H9 (cell line): Measurements from ENCODE around the gene SPRR2E. TPM values are rescaled to one million over a fixed set of nuclear protein-coding genes. Genes with fewer than 3 reads are reported as not detected.

Experiments used
- DNase-seq: peaks from one replicate; pipeline ENCODE4 v3.0.0-alpha.2; 2017
- H2AFZ ChIP-seq: one replicate; pipeline ENCODE4 v1.6.1; 2013; ENCODE audit warnings: mild to moderate bottlenecking, low read length, control low read depth, moderate library complexity
- H2AK5ac ChIP-seq: 2 replicates; pipeline ENCODE4 v1.6.1; 2013; ENCODE audit warnings: low read length, control low read depth, mixed read lengths; ENCODE audit not compliant: insufficient read length
- H2BK120ac ChIP-seq: one replicate; pipeline ENCODE4 v1.6.1; 2013; ENCODE audit warnings: low read depth, mild to moderate bottlenecking, low read length, control low read depth, inconsistent platforms; ENCODE audit not compliant: poor library complexity, severe bottlenecking
- H2BK12ac ChIP-seq: 2 replicates; pipeline ENCODE4 v1.6.1; 2013; ENCODE audit warnings: low read length, control low read depth, mixed read lengths, low read depth; ENCODE audit not compliant: insufficient read length
- H2BK15ac ChIP-seq: 2 replicates; pipeline ENCODE4 v1.6.1; 2013; ENCODE audit warnings: low read depth, low read length, control low read depth
- H2BK20ac ChIP-seq: one replicate; pipeline ENCODE4 v1.6.1; 2013; ENCODE audit warnings: low read depth, mild to moderate bottlenecking, low read length, control low read depth, inconsistent platforms; ENCODE audit not compliant: poor library complexity, severe bottlenecking
- H2BK5ac ChIP-seq: 2 replicates; pipeline ENCODE4 v1.6.1; 2013; ENCODE audit warnings: low read length, control low read depth, mixed read lengths; ENCODE audit not compliant: insufficient read length
- H3K14ac ChIP-seq: 2 replicates; pipeline ENCODE4 v1.6.1; 2013; ENCODE audit warnings: low read length, control low read depth; ENCODE audit not compliant: insufficient read depth
- H3K18ac ChIP-seq: 2 replicates; pipeline ENCODE4 v1.6.1; 2013; ENCODE audit warnings: low read depth, mild to moderate bottlenecking, mixed read lengths, low read length, control low read depth; ENCODE audit not compliant: insufficient read length
- H3K23ac ChIP-seq: 2 replicates; pipeline ENCODE4 v1.6.1; 2013; ENCODE audit warnings: low read length, control low read depth, mixed read lengths, low read depth; ENCODE audit not compliant: insufficient read length
- H3K23me2 ChIP-seq: 2 replicates; pipeline ENCODE4 v1.6.1; 2013; ENCODE audit warnings: low read depth, mild to moderate bottlenecking, mixed read lengths, low read length, control low read depth; ENCODE audit not compliant: insufficient read length, poor library complexity, severe bottlenecking
- H3K27ac ChIP-seq: 2 replicates; pipeline ENCODE4 v1.5.1; 2013; ENCODE audit warnings: low read length, control low read depth, mixed read lengths, low read depth; ENCODE audit not compliant: insufficient read length
- H3K27me3 ChIP-seq: 2 replicates; pipeline ENCODE4 v1.6.1; 2013; ENCODE audit warnings: low read length, control low read depth, inconsistent platforms; ENCODE audit not compliant: insufficient read depth
- H3K4ac ChIP-seq: 2 replicates; pipeline ENCODE4 v1.6.1; 2013; ENCODE audit warnings: low read depth, mild to moderate bottlenecking, control low read depth, inconsistent platforms, low read length, moderate library complexity
- H3K4me1 ChIP-seq: 2 replicates; pipeline ENCODE4 v1.6.1; 2013; ENCODE audit warnings: low read length, control low read depth, inconsistent platforms; ENCODE audit not compliant: insufficient read depth
- H3K4me2 ChIP-seq: 2 replicates; pipeline ENCODE4 v1.6.1; 2013; ENCODE audit warnings: low read length, control low read depth, mixed read lengths; ENCODE audit not compliant: insufficient read length, insufficient read depth
- H3K56ac ChIP-seq: 2 replicates; pipeline ENCODE4 v1.6.1; 2013; ENCODE audit warnings: low read depth, mild to moderate bottlenecking, mixed read lengths, low read length, control low read depth; ENCODE audit not compliant: insufficient read length
- H3K79me1 ChIP-seq: 2 replicates; pipeline ENCODE4 v1.6.1; 2013; ENCODE audit warnings: low read depth, mild to moderate bottlenecking, moderate library complexity, low read length, control low read depth, inconsistent platforms; ENCODE audit not compliant: insufficient read depth, poor library complexity, severe bottlenecking
- H3K79me2 ChIP-seq: 2 replicates; pipeline ENCODE4 v1.6.1; 2013; ENCODE audit warnings: low read length, control low read depth, inconsistent platforms; ENCODE audit not compliant: insufficient read depth
- H3K9ac ChIP-seq: 2 replicates; pipeline ENCODE4 v1.6.1; 2013; ENCODE audit warnings: low read length, control low read depth, mixed read lengths; ENCODE audit not compliant: insufficient read length; ENCODE audit errors: extremely low read depth
- H3K9me3 ChIP-seq: one replicate; pipeline ENCODE4 v1.6.1; 2013; ENCODE audit warnings: low read depth, low read length, inconsistent platforms; ENCODE audit not compliant: control insufficient read depth
- H3T11ph ChIP-seq: one replicate; pipeline ENCODE4 v1.6.1; 2013; ENCODE audit warnings: mild to moderate bottlenecking, low read length, control low read depth, inconsistent platforms
- H4K20me1 ChIP-seq: one replicate; pipeline ENCODE4 v1.6.1; 2013; ENCODE audit not compliant: control insufficient read depth, insufficient read length, insufficient read depth
- H4K5ac ChIP-seq: 2 replicates; pipeline ENCODE4 v1.6.1; 2013; ENCODE audit warnings: low read depth, mild to moderate bottlenecking, mixed read lengths, low read length, control low read depth; ENCODE audit not compliant: insufficient read length
- H4K8ac ChIP-seq: replicated peaks from 2 replicates; pipeline ENCODE4 v1.6.1; 2013; ENCODE audit warnings: low read length, control low read depth, mixed read lengths, low read depth; ENCODE audit not compliant: insufficient read length
- H4K91ac ChIP-seq: 2 replicates; pipeline ENCODE4 v1.6.1; 2013; ENCODE audit warnings: low read depth, mild to moderate bottlenecking, moderate library complexity, mixed read lengths, low read length, control low read depth; ENCODE audit not compliant: insufficient read length
- H3K27ac Mint-ChIP-seq, 3 experiments: 2 replicates in 2 of 3; 3 replicates in 1 of 3; pipeline ENCODE4 v1.8.0; 2020 to 2021; ENCODE audit warnings: mixed read lengths in 3 of 3, mild to moderate bottlenecking in 1 of 3, moderate library complexity in 1 of 3
- H3K27me3 Mint-ChIP-seq: 2 replicates; pipeline ENCODE4 v1.8.0; 2021; ENCODE audit warnings: low read depth, mild to moderate bottlenecking, moderate library complexity, mixed read lengths
- H3K36me3 Mint-ChIP-seq, 3 experiments: 2 replicates in 2 of 3; 3 replicates in 1 of 3; pipeline ENCODE4 v1.8.0; 2020 to 2021; ENCODE audit warnings: low read depth in 3 of 3, mixed read lengths in 3 of 3; ENCODE audit not compliant: insufficient read depth in 1 of 3
- H3K4me1 Mint-ChIP-seq, 2 experiments: 2 replicates each; pipeline ENCODE4 v1.8.0; 2020; ENCODE audit warnings: mixed read lengths in 2 of 2
- H3K4me3 Mint-ChIP-seq, 2 experiments: 2 replicates in 1 of 2; 3 replicates in 1 of 2; pipeline ENCODE4 v1.8.0; 2020 to 2021; ENCODE audit warnings: mild to moderate bottlenecking in 2 of 2, mixed read lengths in 2 of 2, moderate library complexity in 1 of 2
- H3K9me3 Mint-ChIP-seq, 2 experiments: 2 replicates in 1 of 2; 3 replicates in 1 of 2; pipeline ENCODE4 v1.8.0; 2020; ENCODE audit warnings: mild to moderate bottlenecking in 2 of 2, mixed read lengths in 2 of 2, moderate library complexity in 1 of 2
- CTCF ChIP-seq: fragments of 200-600 bp; sonication (generic); conservative IDR thresholded peaks from 3 replicates; pipeline ENCODE4 v1.8.0; 2021; ENCODE audit warnings: antibody characterized with exemption, mild to moderate bottlenecking
- WGBS: extraction: QIAGEN DNeasy Blood & Tissue Kit; methylation state at CpG from one replicate; pipeline ENCODE4 v1.1.7; 2013; ENCODE audit warnings: missing lambda C conversion rate, low lambda C conversion rate, mixed read lengths; ENCODE audit not compliant: insufficient read length; ENCODE audit errors: extremely low coverage; 5-methylcytosine and 5-hydroxymethylcytosine counted together
- total RNA-seq: library from RNA; stranded (reverse); gene quantifications from 2 replicates; pipeline ENCODE4 v1.2.1, GENCODE V29; 2021

The SPRR2E gene
- total RNA-seq, 1 experiment from 2014 or later = not detected

- Mint-ChIP-seq H3K27ac (no peak overlapping the region), H3K27me3 (peaks cover 22% of the 10 kb centered on the region), H3K9me3 (peaks cover 44 to 48% of the 10 kb centered on the region in 2 experiments), H3K36me3 (peaks cover 16 to 39% (median 35%) of the 10 kb centered on the region in 3 experiments), H3K4me1 (peaks cover 51 to 54% of the 10 kb centered on the region in 2 experiments), H3K4me3 (no peak overlapping the region)
- Histone ChIP-seq H3K27ac (no peak overlapping the region), H4K5ac (no peak overlapping the region), H3T11ph (no peak overlapping the region), H2AFZ (no peak overlapping the region), H3K27me3 (no peaks in the 10 kb centered on the region), H2BK12ac (no peak overlapping the region), H2BK5ac (no peak overlapping the region), H2AK5ac (no peak overlapping the region), H3K4ac (no peak overlapping the region), H4K8ac (no peak overlapping the region), H2BK120ac (no peak overlapping the region), H3K9me3 (no peaks in the 10 kb centered on the region), H4K91ac (no peak overlapping the region), H3K4me2 (no peak overlapping the region), H2BK20ac (no peak overlapping the region), H3K9ac (no peak overlapping the region), H3K56ac (no peak overlapping the region), H3K23me2 (no peaks in the 10 kb centered on the region), H3K79me2 (no peaks in the 10 kb centered on the region), H2BK15ac (no peak overlapping the region), H3K4me1 (peaks cover 8% of the 10 kb centered on the region), H3K18ac (no peak overlapping the region), H3K79me1 (no peaks in the 10 kb centered on the region), H4K20me1 (no peaks in the 10 kb centered on the region), H3K14ac (no peak overlapping the region), H3K23ac (no peak overlapping the region)
- no peak for DNase-seq
- TF ChIP-seq CTCF = no peak
- no CpG with 5 or more reads among the region's 2 CpGs for WGBS
Measured at GRCh38 chr1:153127296-153127695, 33.0 kb upstream of the SPRR2E start.
